K562 (cell line): ENCODE data around the gene EFNA5. TPM values are rescaled to one million over a fixed set of nuclear protein-coding genes. Genes with fewer than 3 reads are reported as not detected.

ENCODE experiments used
- CHCHD3 ChIP-seq: fragments of 250-450 bp; sonication (Bioruptor Pico); IDR thresholded peaks from 2 replicates; pipeline ENCODE4 v2.1.2; 2022; ENCODE audit warnings: mild to moderate bottlenecking
- DEAF1 ChIP-seq: fragments of 450-650 bp; formaldehyde crosslinking; IDR thresholded peaks from 2 replicates; pipeline ENCODE4 v1.4.0; 2020; ENCODE audit warnings: mild to moderate bottlenecking, moderate library complexity
- FOXK1 ChIP-seq: sonication (generic); formaldehyde crosslinking; IDR thresholded peaks from 2 replicates; pipeline ENCODE4 v1.8.0; 2022; ENCODE audit warnings: missing genetic modification reagents, mild to moderate bottlenecking, borderline replicate concordance
- GTF3C2 ChIP-seq: IDR thresholded peaks from 3 replicates; pipeline ENCODE4 v1.6.1; 2011; ENCODE audit warnings: borderline replicate concordance, mild to moderate bottlenecking, moderate library complexity; ENCODE audit not compliant: insufficient read length; ENCODE audit errors: extremely low read depth
- KDM1A ChIP-seq, 2 experiments: fragments of 450-650 bp; IDR thresholded peaks; 2 replicates each; pipeline ENCODE4 v1.6.1; 2016; ENCODE audit warnings: mild to moderate bottlenecking in 2 of 2
- POLR2H ChIP-seq: IDR thresholded peaks from 2 replicates; pipeline ENCODE4 v1.6.1; 2016; ENCODE audit warnings: missing genetic modification characterization, low read depth, mild to moderate bottlenecking, control low read depth, missing compliant biosample characterization, moderate library complexity
- RAD21 ChIP-seq, 2 experiments: fragments of 250-450 bp in 1 of 2; fragments of 450-650 bp in 1 of 2; sonication (Bioruptor Pico) in 1 of 2; formaldehyde crosslinking in 1 of 2; IDR thresholded peaks in 1 of 2; conservative IDR thresholded peaks in 1 of 2; 2 replicates each; pipeline versions ENCODE4 v1.4.0 to v1.8.0; 2020 to 2022; ENCODE audit warnings: mild to moderate bottlenecking in 2 of 2, moderate library complexity in 1 of 2
- RFX1 ChIP-seq: fragments of 450-650 bp; IDR thresholded peaks from 2 replicates; pipeline ENCODE4 v1.6.1; 2016; ENCODE audit warnings: mild to moderate bottlenecking, moderate library complexity
- SAFB2 ChIP-seq: fragments of 200-400 bp; formaldehyde crosslinking; IDR thresholded peaks from 2 replicates; pipeline ENCODE4 v1.6.1; 2018; ENCODE audit warnings: borderline replicate concordance, low read length, low read depth, moderate library complexity; ENCODE audit not compliant: severe bottlenecking
- SMC3 ChIP-seq: conservative IDR thresholded peaks from 2 replicates; pipeline ENCODE4 v1.6.1; 2011; ENCODE audit warnings: low read depth, low read length, improper control_type of control experiment; ENCODE audit not compliant: insufficient read depth
- STAG1 ChIP-seq: sonication (generic); formaldehyde crosslinking; IDR thresholded peaks from 2 replicates; pipeline ENCODE4 v1.5.0; 2020; ENCODE audit warnings: missing genetic modification reagents, borderline replicate concordance
- TEAD4 ChIP-seq, 2 experiments: sonication (generic) in 1 of 2; formaldehyde crosslinking in 1 of 2; IDR thresholded peaks; 2 replicates each; pipeline versions ENCODE4 v1.6.1 to v1.8.0; 2012 to 2022; ENCODE audit warnings: borderline replicate concordance in 1 of 2, inconsistent platforms in 1 of 2, low read length in 1 of 2, mild to moderate bottlenecking in 1 of 2, missing genetic modification reagents in 1 of 2
- TFAP4 ChIP-seq: sonication (generic); formaldehyde crosslinking; IDR thresholded peaks from 2 replicates; pipeline ENCODE4 v1.8.0; 2022; ENCODE audit warnings: missing genetic modification reagents, mild to moderate bottlenecking, moderate library complexity, borderline replicate concordance
- ZBTB26 ChIP-seq: fragments of 450-650 bp; formaldehyde crosslinking; IDR thresholded peaks from 2 replicates; pipeline ENCODE4 v1.4.0; 2022; ENCODE audit warnings: missing genetic modification characterization
- ZBTB34 ChIP-seq: fragments of 250-450 bp; sonication (Bioruptor Pico); IDR thresholded peaks from 2 replicates; pipeline ENCODE4 v1.8.0; 2021; ENCODE audit warnings: mild to moderate bottlenecking, moderate library complexity
- ZFX ChIP-seq: sonication (generic); formaldehyde crosslinking; IDR thresholded peaks from 2 replicates; pipeline ENCODE4 v1.8.0; 2022; ENCODE audit warnings: mild to moderate bottlenecking, missing genetic modification reagents, moderate library complexity
- polyA plus RNA-seq, 8 experiments: library from polyadenylated mRNA; depleted of rRNA in 4 of 8; stranded (reverse) in 5 of 8; unstranded in 3 of 8; fragments of >200 nt; fragmentation: Nextera tagmentation in 2 of 8; fragmentation: Illumina TruSeq in 1 of 8; extraction: Ambion mirVana in 2 of 8; extraction: Trizol in 1 of 8; gene quantifications; 2 replicates each; pipeline versions ENCODE4 v1.2.1 to v1.2.3, GENCODE V29; 2011 to 2014; ENCODE audit warnings: inconsistent platforms in 1 of 8, missing spikeins in 1 of 8
- total RNA-seq, 7 experiments: library from RNA; depleted of rRNA in 6 of 7; stranded (reverse); fragments of >200 nt in 6 of 7; fragmentation: Illumina TruSeq in 2 of 7; extraction: Trizol in 2 of 7; gene quantifications; 2 replicates each; pipeline versions ENCODE4 v1.2.1 to v1.2.3, GENCODE V29; 2011 to 2021; ENCODE audit warnings: low replicate concordance in 1 of 7

The EFNA5 gene
- total and polyA plus RNA-seq, 9 of the 15 experiments (the other 6 are each of a cell fraction or from before 2014, with no cell fraction given), result 0.20 TPM; not detected in 8

GRCh38 chr5:107673368-107674136 lies 2.8 kb upstream of the EFNA5 start (continued):
- 0 out of 2 replicates have a peak, but pooled peaks have one; percentile 16 for TF ChIP-seq TFAP4
- TF ChIP-seq FOXK1 (CRISPR knock-in tag), result no peak
- peak; percentile 57; the same call in 1 of the 2 replicates for TF ChIP-seq DEAF1 (CRISPR knock-in tag)
- no peak for TF ChIP-seq SAFB2
- TF ChIP-seq KDM1A (IDR thresholded peaks at IDR 0.05), result 0 out of 4 replicates have a peak, but pooled peaks of 1 of the 2 experiments have one; percentile 22
- TF ChIP-seq SMC3, result peak; percentile 46; the same call in 1 of the 2 replicates
- TF ChIP-seq RAD21 (CRISPR knock-in tag; conservative IDR thresholded peaks at IDR 0.05 in 1 of 2, IDR thresholded peaks at IDR 0.05 in 1 of 2), result peak; percentile 71 to 78
- peak; percentile 39; the same call in 1 of the 2 replicates for TF ChIP-seq STAG1 (CRISPR knock-in tag)
- TF ChIP-seq ZFX, result no peak
- no peak for TF ChIP-seq ZBTB34 (CRISPR knock-in tag)
- no peak for TF ChIP-seq RFX1
- no peak for TF ChIP-seq POLR2H (tag)
- TF ChIP-seq GTF3C2, result no peak
- no peak for TF ChIP-seq ZBTB26 (CRISPR knock-in tag)
- TF ChIP-seq CHCHD3, result no peak
- TF ChIP-seq TEAD4 (IDR thresholded peaks at IDR 0.05; ENCODE audit: low read length), result no peak
- no peak for TF ChIP-seq TEAD4 (CRISPR knock-in tag; IDR thresholded peaks at IDR 0.05; ENCODE audit: borderline replicate concordance)
